Measurements from ENCODE around the gene PLCD3.
A peak's percentile ranks its signal among the peaks of the same experiment; 100 is the strongest.

The PLCD3 gene

DNA sequence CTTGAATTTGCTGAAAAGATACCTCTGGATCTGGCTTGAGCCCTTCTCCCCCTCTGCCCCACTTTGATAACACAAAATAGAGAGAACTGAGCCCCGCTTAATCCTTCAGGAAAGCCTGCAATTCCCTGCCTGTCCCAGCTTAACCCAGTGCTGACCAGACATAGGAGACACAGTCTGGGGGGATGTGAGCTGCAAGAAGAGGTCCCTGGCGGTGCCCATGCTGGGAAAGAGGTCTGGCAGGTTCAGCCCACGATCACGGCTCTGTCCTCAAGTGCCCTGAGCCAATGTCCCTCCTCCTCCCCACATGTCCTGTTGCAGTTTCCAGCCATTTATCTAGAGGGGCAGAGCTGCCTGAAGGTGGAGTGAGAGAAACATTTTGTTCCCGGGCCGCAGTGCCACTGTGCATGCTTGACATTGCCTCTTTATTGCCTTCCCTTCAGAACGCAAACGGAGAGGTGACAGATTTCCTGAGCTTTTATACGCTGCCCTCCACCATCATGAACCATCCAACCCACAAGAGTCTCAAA, 29.0 kb downstream of the PLCD3 start:
- H2BK15ac ChIP-seq (ENCODE audit: low read depth, poor library complexity, severe bottlenecking) = no peak overlapping the region
- no peaks in the 10 kb centered on the region for H3K9me3 ChIP-seq (ENCODE audit: control insufficient read depth, low read length)
- H3K79me1 ChIP-seq (replicated peaks; ENCODE audit: low read length, poor library complexity, severe bottlenecking) = peaks cover 20% of the 10 kb centered on the region
- H3K9ac ChIP-seq (ENCODE audit: low read length) = peak overlapping the region; percentile 2
- H3K4me3 ChIP-seq (ENCODE audit: insufficient read depth in 1 of 2, low read depth in 1 of 2, low read length in 2 of 2) = no peak overlapping the region
- no peak overlapping the region for H2BK12ac ChIP-seq (ENCODE audit: low read length in 2 of 2)
- peak overlapping the region; percentile 80 for H3K27ac ChIP-seq (ENCODE audit: low read length, poor library complexity, severe bottlenecking)
- no peak overlapping the region for H3K23ac ChIP-seq (ENCODE audit: low read length in 2 of 2)
- WGBS = 90% methylated on average over 9 of the region's 9 CpGs
- no peak overlapping the region for H2BK5ac ChIP-seq (ENCODE audit: low read depth, low read length, poor library complexity, severe bottlenecking)
- no peaks in the 10 kb centered on the region for H3K27me3 ChIP-seq (ENCODE audit: control insufficient read depth in 1 of 2, insufficient read depth in 1 of 2, low read length in 2 of 2)
- H3K4me1 ChIP-seq (ENCODE audit: control insufficient read depth, insufficient read depth, low read depth, low read length) = peaks cover 21% of the 10 kb centered on the region
- peak overlapping the region; percentile 21 for H2AK5ac ChIP-seq (ENCODE audit: low read length, severe bottlenecking)
- no peak for DNase-seq
- H3K14ac ChIP-seq (ENCODE audit: low read length in 2 of 2) = no peak overlapping the region
- H2BK120ac ChIP-seq (ENCODE audit: low read depth, low read length) = no peak overlapping the region
- no peak overlapping the region for H4K8ac ChIP-seq (ENCODE audit: low read length)
- no peak overlapping the region for H3K4ac ChIP-seq (ENCODE audit: low read depth in 1 of 2, low read length in 2 of 2)
- H2AFZ ChIP-seq (ENCODE audit: low read depth, low read length) = no peak overlapping the region
- no peak overlapping the region for H3K4me2 ChIP-seq (ENCODE audit: low read length, poor library complexity, severe bottlenecking)
- H3K18ac ChIP-seq (ENCODE audit: low read depth in 1 of 2, low read length in 2 of 2) = no peak overlapping the region
- peaks cover 80 to 83% of the 10 kb centered on the region in 2 experiments for H3K36me3 ChIP-seq (ENCODE audit: control insufficient read depth in 1 of 2, insufficient read depth in 2 of 2, low read depth in 1 of 2, low read length in 2 of 2)
- H4K91ac ChIP-seq (ENCODE audit: low read length) = no peak overlapping the region

GRCh38 chr17:45102856-45103255, 29.5 kb downstream of the PLCD3 start:
- no peaks in the 10 kb centered on the region for H3K9me3 ChIP-seq (ENCODE audit: control insufficient read depth, low read length)
- peaks cover 21% of the 10 kb centered on the region for H3K4me1 ChIP-seq (ENCODE audit: control insufficient read depth, insufficient read depth, low read depth, low read length)
- H2AK5ac ChIP-seq (ENCODE audit: low read length, severe bottlenecking) = peak overlapping the region; percentile 12
- no peak overlapping the region for H2BK12ac ChIP-seq (ENCODE audit: low read length in 2 of 2)
- H2BK120ac ChIP-seq (ENCODE audit: low read depth, low read length) = no peak overlapping the region
- no peak overlapping the region for H3K4ac ChIP-seq (ENCODE audit: low read depth in 1 of 2, low read length in 2 of 2)
- WGBS = 96% methylated on average over 9 of the region's 9 CpGs
- H3K27ac ChIP-seq (ENCODE audit: low read length, poor library complexity, severe bottlenecking) = peak overlapping the region; percentile 80
- no peaks in the 10 kb centered on the region for H3K27me3 ChIP-seq (ENCODE audit: control insufficient read depth in 1 of 2, insufficient read depth in 1 of 2, low read length in 2 of 2)
- H3K36me3 ChIP-seq (ENCODE audit: control insufficient read depth in 1 of 2, insufficient read depth in 2 of 2, low read depth in 1 of 2, low read length in 2 of 2) = peaks cover 80 to 83% of the 10 kb centered on the region in 2 experiments
- no peak overlapping the region for H3K4me3 ChIP-seq (ENCODE audit: insufficient read depth in 1 of 2, low read depth in 1 of 2, low read length in 2 of 2)
- no peak overlapping the region for H4K91ac ChIP-seq (ENCODE audit: low read length)
- H4K8ac ChIP-seq (ENCODE audit: low read length) = no peak overlapping the region
- H2BK15ac ChIP-seq (ENCODE audit: low read depth, poor library complexity, severe bottlenecking) = no peak overlapping the region
- peak overlapping the region; percentile 70 for H3K9ac ChIP-seq (ENCODE audit: low read length)
- no peak overlapping the region for H3K18ac ChIP-seq (ENCODE audit: low read depth in 1 of 2, low read length in 2 of 2)
- H3K79me1 ChIP-seq (replicated peaks; ENCODE audit: low read length, poor library complexity, severe bottlenecking) = peaks cover 22% of the 10 kb centered on the region
- no peak overlapping the region for H2BK5ac ChIP-seq (ENCODE audit: low read depth, low read length, poor library complexity, severe bottlenecking)
- H3K14ac ChIP-seq (ENCODE audit: low read length in 2 of 2) = no peak overlapping the region
- H3K4me2 ChIP-seq (ENCODE audit: low read length, poor library complexity, severe bottlenecking) = no peak overlapping the region
- no peak overlapping the region for H2AFZ ChIP-seq (ENCODE audit: low read depth, low read length)
- DNase-seq = no peak
- H3K23ac ChIP-seq (ENCODE audit: low read length in 2 of 2) = no peak overlapping the region

- H2BK12ac ChIP-seq (ENCODE audit: low read length in 2 of 2) = no peak overlapping the region
- peak overlapping the region; percentile 67 for H2AK5ac ChIP-seq (ENCODE audit: low read length, severe bottlenecking)
- no peaks in the 10 kb centered on the region for H3K9me3 ChIP-seq (ENCODE audit: control insufficient read depth, low read length)
- peaks cover 80 to 83% of the 10 kb centered on the region in 2 experiments for H3K36me3 ChIP-seq (ENCODE audit: control insufficient read depth in 1 of 2, insufficient read depth in 2 of 2, low read depth in 1 of 2, low read length in 2 of 2)
- no peak overlapping the region for H3K4me3 ChIP-seq (ENCODE audit: insufficient read depth in 1 of 2, low read depth in 1 of 2, low read length in 2 of 2)
- no peak overlapping the region for H3K14ac ChIP-seq (ENCODE audit: low read length in 2 of 2)
- peak; percentile 32 for DNase-seq
- no peak overlapping the region for H2AFZ ChIP-seq (ENCODE audit: low read depth, low read length)
- no peak overlapping the region for H3K18ac ChIP-seq (ENCODE audit: low read depth in 1 of 2, low read length in 2 of 2)
- peaks cover 27% of the 10 kb centered on the region for H3K79me1 ChIP-seq (replicated peaks; ENCODE audit: low read length, poor library complexity, severe bottlenecking)
- H3K27me3 ChIP-seq (ENCODE audit: control insufficient read depth in 1 of 2, insufficient read depth in 1 of 2, low read length in 2 of 2) = no peaks in the 10 kb centered on the region
- peaks cover 21% of the 10 kb centered on the region for H3K4me1 ChIP-seq (ENCODE audit: control insufficient read depth, insufficient read depth, low read depth, low read length)
- peak overlapping the region; percentile 70 for H3K9ac ChIP-seq (ENCODE audit: low read length)
- no peak overlapping the region for H4K8ac ChIP-seq (ENCODE audit: low read length)
- 96% methylated on average over 12 of the region's 12 CpGs for WGBS
- H3K27ac ChIP-seq (ENCODE audit: low read length, poor library complexity, severe bottlenecking) = peak overlapping the region; percentile 80
- H3K23ac ChIP-seq (ENCODE audit: low read length in 2 of 2) = no peak overlapping the region
- H3K4me2 ChIP-seq (ENCODE audit: low read length, poor library complexity, severe bottlenecking) = no peak overlapping the region
- no peak overlapping the region for H2BK5ac ChIP-seq (ENCODE audit: low read depth, low read length, poor library complexity, severe bottlenecking)
- H2BK15ac ChIP-seq (ENCODE audit: low read depth, poor library complexity, severe bottlenecking) = no peak overlapping the region
- H2BK120ac ChIP-seq (ENCODE audit: low read depth, low read length) = no peak overlapping the region
- H4K91ac ChIP-seq (ENCODE audit: low read length) = no peak overlapping the region
- no peak overlapping the region for H3K4ac ChIP-seq (ENCODE audit: low read depth in 1 of 2, low read length in 2 of 2)
Observed at GRCh38 chr17:45101883-45102811, 30.2 kb downstream of the PLCD3 start.

GRCh38 chr17:45101546-45101882, 30.8 kb downstream of the PLCD3 start:
- Histone ChIP-seq H3K18ac (ENCODE audit: low read depth in 1 of 2, low read length in 2 of 2) (no peak overlapping the region), H3K27me3 (ENCODE audit: control insufficient read depth in 1 of 2, insufficient read depth in 1 of 2, low read length in 2 of 2) (no peaks in the 10 kb centered on the region), H3K9me3 (ENCODE audit: control insufficient read depth, low read length) (no peaks in the 10 kb centered on the region), H2BK12ac (ENCODE audit: low read length in 2 of 2) (no peak overlapping the region), H2BK5ac (ENCODE audit: low read depth, low read length, poor library complexity, severe bottlenecking) (no peak overlapping the region), H2BK120ac (ENCODE audit: low read depth, low read length) (no peak overlapping the region), H3K23ac (ENCODE audit: low read length in 2 of 2) (no peak overlapping the region), H3K14ac (ENCODE audit: low read length in 2 of 2) (no peak overlapping the region), H3K4me1 (ENCODE audit: control insufficient read depth, insufficient read depth, low read depth, low read length) (peaks cover 21% of the 10 kb centered on the region), H2AK5ac (ENCODE audit: low read length, severe bottlenecking) (peak overlapping the region; percentile 67), H3K36me3 (ENCODE audit: control insufficient read depth in 1 of 2, insufficient read depth in 2 of 2, low read depth in 1 of 2, low read length in 2 of 2) (peaks cover 80 to 83% of the 10 kb centered on the region in 2 experiments), H3K4ac (ENCODE audit: low read depth in 1 of 2, low read length in 2 of 2) (no peak overlapping the region), H3K27ac (ENCODE audit: low read length, poor library complexity, severe bottlenecking) (peak overlapping the region; percentile 80), H2BK15ac (ENCODE audit: low read depth, poor library complexity, severe bottlenecking) (no peak overlapping the region), H2AFZ (ENCODE audit: low read depth, low read length) (no peak overlapping the region), H3K4me3 (ENCODE audit: insufficient read depth in 1 of 2, low read depth in 1 of 2, low read length in 2 of 2) (no peak overlapping the region), H3K79me1 (replicated peaks; ENCODE audit: low read length, poor library complexity, severe bottlenecking) (peaks cover 30% of the 10 kb centered on the region), H3K4me2 (ENCODE audit: low read length, poor library complexity, severe bottlenecking) (no peak overlapping the region), H4K8ac (ENCODE audit: low read length) (no peak overlapping the region), H3K9ac (ENCODE audit: low read length) (peak overlapping the region; percentile 70), H4K91ac (ENCODE audit: low read length) (no peak overlapping the region)
- 94% methylated on average over 9 of the region's 9 CpGs for WGBS
- no peak for DNase-seq

Measured in mesenchymal stem cell (in vitro differentiated cells and primary cell).